HEK293 (cell line): Measurements from ENCODE around the gene ATP6V1A.

Experiments used
- CTCF ChIA-PET: fragments of 350-600 bp; formaldehyde crosslinking; extraction: SDS; loops from one replicate; lab custom pipeline; 2021; ENCODE audit warnings: antibody characterized with exemption; lab: Yijun Ruan, JAX
- POLR2A ChIA-PET: fragments of 300-600 bp; formaldehyde crosslinking; extraction: SDS; loops from one replicate; lab custom pipeline; 2020; ENCODE audit warnings: antibody characterized with exemption, inconsistent platforms; lab: Yijun Ruan, JAX
- H3K27ac ChIP-seq: fragments of 200-500 bp; sonication (Bioruptor generic); 2 replicates; pipeline ENCODE4 v1.5.1; 2014; ENCODE audit warnings: low read depth, low read length, control low read depth, inconsistent platforms; ENCODE audit errors: extremely low read depth
- H3K36me3 ChIP-seq, 2 experiments: fragments of 200-500 bp in 1 of 2; sonication (Bioruptor generic) in 1 of 2; 1 replicate in 1 of 2; 2 replicates in 1 of 2; pipeline ENCODE4 v1.5.1; 2014 to 2017; ENCODE audit warnings: inconsistent platforms in 2 of 2, low read length in 2 of 2; ENCODE audit not compliant: control insufficient read depth in 2 of 2, insufficient read depth in 1 of 2
- H3K4me1 ChIP-seq: fragments of 200-500 bp; sonication (Bioruptor generic); 2 replicates; pipeline ENCODE4 v1.5.1; 2014; ENCODE audit warnings: mild to moderate bottlenecking, low read length, inconsistent platforms; ENCODE audit not compliant: control insufficient read depth, insufficient read depth
- H3K4me3 ChIP-seq: 2 replicates; pipeline ENCODE4 v1.5.1; 2011; ENCODE audit warnings: low read depth, mild to moderate bottlenecking, control low read depth, low read length, moderate library complexity
- H3K9me3 ChIP-seq: fragments of 200-500 bp; sonication (Bioruptor generic); 2 replicates; pipeline ENCODE4 v1.5.1; 2014; ENCODE audit warnings: low read depth, low read length, inconsistent platforms; ENCODE audit not compliant: control insufficient read depth, insufficient read depth
- AEBP2 ChIP-seq: fragments of 450-650 bp; formaldehyde crosslinking; IDR thresholded peaks from 2 replicates; pipeline ENCODE4 v1.5.1; 2016; ENCODE audit warnings: missing biosample characterization, missing genetic modification characterization, borderline replicate concordance
- ZNF114 ChIP-seq: fragments of 450-650 bp; formaldehyde crosslinking; IDR thresholded peaks from 2 replicates; pipeline ENCODE4 v1.5.0; 2017; ENCODE audit warnings: missing biosample characterization, missing genetic modification characterization

Gene ATP6V1A

GRCh38 chr3:113852506-113852905, 105.7 kb downstream of the ATP6V1A start:
- Histone ChIP-seq H3K4me1 (no peaks in the 10 kb centered on the region), H3K9me3 (no peaks in the 10 kb centered on the region), H3K4me3 (no peak overlapping the region), H3K27ac (no peak overlapping the region), H3K36me3 (no peaks in the 10 kb centered on the region)
- TF ChIP-seq AEBP2 (tag by site-specific recombination) (no peak), ZNF114 (no peak)
- ChIA-PET CTCF (interaction anchor here (0.9 kb wide), 1 partner anchor 15 kb away, joined by 4 read pairs; no protein-coding TSS in a partner anchor), POLR2A (no interaction called here)
